ENCODE measurements around the gene TSPAN13. TPM values are rescaled to one million over a fixed set of nuclear protein-coding genes. Genes with fewer than 3 reads are reported as not detected.

The TSPAN13 gene
- total RNA-seq, 4 donors from 2014 or later = 21.5 to 53.9 (median 33.1) TPM

GRCh38 chr7:16811551-16811950, 58.0 kb downstream of the TSPAN13 start:
- no peaks in the 10 kb centered on the region for H3K27me3 ChIP-seq
- H3K9me3 ChIP-seq = no peaks in the 10 kb centered on the region
- TF ChIP-seq POLR2A (IDR thresholded peaks at IDR 0.05) = no peak
- TF ChIP-seq CTCF (IDR thresholded peaks at IDR 0.05) = no peak
- no peak overlapping the region for H3K4me3 ChIP-seq
- H3K36me3 ChIP-seq = no peaks in the 10 kb centered on the region
- no peaks in the 10 kb centered on the region for H3K4me1 ChIP-seq
- DNase-seq = no peak
- H3K27ac ChIP-seq = peak overlapping the region in 2 of 4 donors; percentile 8 to 18

GRCh38 chr7:16812542-16813231, 59.1 kb downstream of the TSPAN13 start:
- no peak overlapping the region for H3K27ac ChIP-seq
- H3K4me1 ChIP-seq = peaks cover 0 to under 1% (median 0%) of the 10 kb centered on the region in 4 donors
- no peaks in the 10 kb centered on the region for H3K27me3 ChIP-seq
- DNase-seq = no peak
- H3K4me3 ChIP-seq = no peak overlapping the region
- no peak for TF ChIP-seq CTCF (IDR thresholded peaks at IDR 0.05)
- TF ChIP-seq POLR2A (IDR thresholded peaks at IDR 0.05) = no peak
- no peaks in the 10 kb centered on the region for H3K9me3 ChIP-seq
- no peaks in the 10 kb centered on the region for H3K36me3 ChIP-seq

- no peak for DNase-seq
- Histone ChIP-seq H3K36me3 (no peaks in the 10 kb centered on the region), H3K4me1 (peaks cover 0 to 5% (median 0%) of the 10 kb centered on the region in 4 donors), H3K27me3 (no peaks in the 10 kb centered on the region), H3K9me3 (no peaks in the 10 kb centered on the region), H3K4me3 (no peak overlapping the region), H3K27ac (no peak overlapping the region)
- TF ChIP-seq CTCF (IDR thresholded peaks at IDR 0.05) = no peak
- TF ChIP-seq POLR2A (IDR thresholded peaks at IDR 0.05) = no peak
Measured at GRCh38 chr7:16813232-16813616, 59.7 kb downstream of the TSPAN13 start.

GRCh38 chr7:16815001-16815400, 61.4 kb downstream of the TSPAN13 start:
- H3K27me3 ChIP-seq = no peaks in the 10 kb centered on the region
- no peak overlapping the region for H3K27ac ChIP-seq
- H3K4me1 ChIP-seq = peaks cover 0 to 5% (median 0%) of the 10 kb centered on the region in 4 donors
- no peak overlapping the region for H3K4me3 ChIP-seq
- H3K9me3 ChIP-seq = no peaks in the 10 kb centered on the region
- TF ChIP-seq POLR2A (IDR thresholded peaks at IDR 0.05) (no peak), CTCF (IDR thresholded peaks at IDR 0.05) (no peak)
- H3K36me3 ChIP-seq = no peaks in the 10 kb centered on the region
- no peak for DNase-seq

- DNase-seq = no peak
Measured at GRCh38 chr7:16816824-16817223, 63.3 kb downstream of the TSPAN13 start.

More at GRCh38 chr7:16816824-16817223, 63.3 kb downstream of the TSPAN13 start:
- Histone ChIP-seq H3K4me1 (peaks cover 0 to 5% (median 0%) of the 10 kb centered on the region in 4 donors), H3K4me3 (no peak overlapping the region), H3K27me3 (no peaks in the 10 kb centered on the region), H3K36me3 (no peaks in the 10 kb centered on the region), H3K27ac (peak overlapping the region in 1 of 4 donors; percentile 34), H3K9me3 (no peaks in the 10 kb centered on the region)
- no peak for TF ChIP-seq POLR2A (IDR thresholded peaks at IDR 0.05)
- no peak for TF ChIP-seq CTCF (IDR thresholded peaks at IDR 0.05)

All from Peyer's patch (tissue), 4 donors.